Cardiac muscle cell (in vitro differentiated cells and primary cell): ENCODE data around the gene CTNND2. TPM values are rescaled to one million over a fixed set of nuclear protein-coding genes. Genes with fewer than 3 reads are reported as not detected.

Experiments
- DNase-seq, 2 donors: peaks; one replicate each; pipeline versions ENCODE4 v3.0.0 to v3.0.0-alpha.2; 2010 to 2017; ENCODE audit warnings: low read depth in 1 of 2, low spot score in 1 of 2
- H3K27ac ChIP-seq: fragments of 200-600 bp; sonication (generic); 2 replicates; pipeline ENCODE4 v1.5.1; 2016
- H3K27me3 ChIP-seq: fragments of 200-600 bp; sonication (generic); 2 replicates; pipeline ENCODE4 v1.6.0; 2016; ENCODE audit warnings: control low read depth
- H3K36me3 ChIP-seq: fragments of 200-600 bp; sonication (generic); 2 replicates; pipeline ENCODE4 v1.5.1; 2016; ENCODE audit warnings: control low read depth
- H3K4me1 ChIP-seq: fragments of 200-600 bp; sonication (generic); 2 replicates; pipeline ENCODE4 v1.8.1; 2017; ENCODE audit warnings: low read depth, mild to moderate bottlenecking, mixed run types
- H3K4me3 ChIP-seq: fragments of 200-600 bp; sonication (generic); 2 replicates; pipeline ENCODE4 v1.5.1; 2016; ENCODE audit warnings: mild to moderate bottlenecking
- H3K9me3 ChIP-seq: fragments of 200-600 bp; sonication (generic); 2 replicates; pipeline ENCODE4 v1.5.1; 2017; ENCODE audit warnings: low read depth, mild to moderate bottlenecking, control low read depth
- CTCF ChIP-seq: IDR thresholded peaks from 2 replicates; pipeline ENCODE4 v1.5.1; 2012; ENCODE audit warnings: low read depth, mild to moderate bottlenecking, low read length
- polyA plus RNA-seq: library from polyadenylated mRNA; unstranded; fragments of >200 nt; fragmentation: Nextera tagmentation; extraction: Ambion mirVana; gene quantifications from 2 replicates; pipeline ENCODE4 v1.2.1, GENCODE V29; 2016
- total RNA-seq: library from RNA; depleted of rRNA; stranded (reverse); fragments of >200 nt; gene quantifications from 2 replicates; pipeline ENCODE4 v1.2.3, GENCODE V29; 2016

Gene CTNND2
- total and polyA plus RNA-seq, 2 experiments from 2014 or later = 11.0 to 12.7 TPM

- no peak for TF ChIP-seq CTCF
- DNase-seq = no peak
- no peaks in the 10 kb centered on the region for H3K36me3 ChIP-seq
- no peak overlapping the region for H3K27ac ChIP-seq
- no peaks in the 10 kb centered on the region for H3K27me3 ChIP-seq
- no peaks in the 10 kb centered on the region for H3K9me3 ChIP-seq
- H3K4me3 ChIP-seq = no peak overlapping the region
- H3K4me1 ChIP-seq = no peaks in the 10 kb centered on the region
Measured at GRCh38 chr5:10987276-10987924, 916.8 kb downstream of the CTNND2 start.

GRCh38 chr5:10985721-10986110 is 918.5 kb downstream of the CTNND2 start:
- no peaks in the 10 kb centered on the region for H3K4me1 ChIP-seq
- no peaks in the 10 kb centered on the region for H3K27me3 ChIP-seq
- no peak for DNase-seq
- TF ChIP-seq CTCF = no peak
- H3K36me3 ChIP-seq = no peaks in the 10 kb centered on the region
- H3K27ac ChIP-seq = no peak overlapping the region
- H3K9me3 ChIP-seq = no peaks in the 10 kb centered on the region
- H3K4me3 ChIP-seq = no peak overlapping the region

- no peak for TF ChIP-seq CTCF
- Histone ChIP-seq H3K27ac (no peak overlapping the region), H3K36me3 (no peaks in the 10 kb centered on the region), H3K9me3 (no peaks in the 10 kb centered on the region), H3K27me3 (no peaks in the 10 kb centered on the region), H3K4me3 (no peak overlapping the region), H3K4me1 (no peaks in the 10 kb centered on the region)
- DNase-seq = no peak
Measured at GRCh38 chr5:10985091-10985720, 919.0 kb downstream of the CTNND2 start.

- no peaks in the 10 kb centered on the region for H3K9me3 ChIP-seq
- H3K27ac ChIP-seq = no peak overlapping the region
- no peaks in the 10 kb centered on the region for H3K36me3 ChIP-seq
- TF ChIP-seq CTCF = no peak
- H3K4me3 ChIP-seq = no peak overlapping the region
- no peak for DNase-seq
- H3K4me1 ChIP-seq = no peaks in the 10 kb centered on the region
- no peaks in the 10 kb centered on the region for H3K27me3 ChIP-seq
Measured at GRCh38 chr5:10984021-10984715, 920.1 kb downstream of the CTNND2 start.

- no peak for TF ChIP-seq CTCF
- Histone ChIP-seq H3K4me1 (no peaks in the 10 kb centered on the region), H3K4me3 (no peak overlapping the region), H3K27ac (no peak overlapping the region), H3K9me3 (no peaks in the 10 kb centered on the region), H3K27me3 (no peaks in the 10 kb centered on the region), H3K36me3 (no peaks in the 10 kb centered on the region)
- DNase-seq = no peak
Measured at GRCh38 chr5:10982626-10983025, 921.6 kb downstream of the CTNND2 start.
